PC-9 (cell line): Measurements from ENCODE around the gene MYLK.

Experiments used
- EZH2 ChIP-seq: fragments of 200-600 bp; sonication (generic); IDR thresholded peaks from 2 replicates; pipeline ENCODE4 v1.8.0; 2017; ENCODE audit warnings: antibody characterized with exemption, low read depth
- TF ChIP-seq, protein P1 (sequence below): fragments of 200-600 bp; sonication (generic); conservative IDR thresholded peaks from 2 replicates; pipeline ENCODE4 v1.6.1; 2017; ENCODE audit warnings: mixed run types, antibody characterized with exemption, mild to moderate bottlenecking, moderate library complexity

DNA sequence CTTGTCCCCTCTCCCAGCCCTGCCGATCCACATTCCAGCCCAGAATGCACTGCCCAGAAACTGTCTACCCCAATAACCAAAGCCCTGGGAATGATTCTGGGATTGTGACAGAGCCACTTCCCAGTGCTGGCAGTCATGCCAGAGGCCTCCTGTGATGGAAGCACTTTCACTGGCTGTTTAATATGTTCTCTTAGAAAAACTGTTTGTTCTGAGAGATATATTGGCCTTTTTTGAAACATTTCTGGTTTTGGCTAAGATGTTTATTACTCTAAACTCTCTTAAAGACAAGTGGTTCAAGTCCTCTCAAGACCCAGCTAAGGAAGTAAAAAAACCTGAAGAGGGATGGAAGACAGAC, 225.3 kb downstream of the MYLK start:
- TF ChIP-seq, protein P1, sequence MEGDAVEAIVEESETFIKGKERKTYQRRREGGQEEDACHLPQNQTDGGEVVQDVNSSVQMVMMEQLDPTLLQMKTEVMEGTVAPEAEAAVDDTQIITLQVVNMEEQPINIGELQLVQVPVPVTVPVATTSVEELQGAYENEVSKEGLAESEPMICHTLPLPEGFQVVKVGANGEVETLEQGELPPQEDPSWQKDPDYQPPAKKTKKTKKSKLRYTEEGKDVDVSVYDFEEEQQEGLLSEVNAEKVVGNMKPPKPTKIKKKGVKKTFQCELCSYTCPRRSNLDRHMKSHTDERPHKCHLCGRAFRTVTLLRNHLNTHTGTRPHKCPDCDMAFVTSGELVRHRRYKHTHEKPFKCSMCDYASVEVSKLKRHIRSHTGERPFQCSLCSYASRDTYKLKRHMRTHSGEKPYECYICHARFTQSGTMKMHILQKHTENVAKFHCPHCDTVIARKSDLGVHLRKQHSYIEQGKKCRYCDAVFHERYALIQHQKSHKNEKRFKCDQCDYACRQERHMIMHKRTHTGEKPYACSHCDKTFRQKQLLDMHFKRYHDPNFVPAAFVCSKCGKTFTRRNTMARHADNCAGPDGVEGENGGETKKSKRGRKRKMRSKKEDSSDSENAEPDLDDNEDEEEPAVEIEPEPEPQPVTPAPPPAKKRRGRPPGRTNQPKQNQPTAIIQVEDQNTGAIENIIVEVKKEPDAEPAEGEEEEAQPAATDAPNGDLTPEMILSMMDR = no peak
- no peak for TF ChIP-seq EZH2
